ENCODE results near the gene AGBL4. TPM values are rescaled to one million over a fixed set of nuclear protein-coding genes. Genes with fewer than 3 reads are reported as not detected.

Gene AGBL4
- polyA plus RNA-seq, 1 donor (not counting 4 experiments of a cell fraction or from before 2014, with no cell fraction given): not detected

DNA sequence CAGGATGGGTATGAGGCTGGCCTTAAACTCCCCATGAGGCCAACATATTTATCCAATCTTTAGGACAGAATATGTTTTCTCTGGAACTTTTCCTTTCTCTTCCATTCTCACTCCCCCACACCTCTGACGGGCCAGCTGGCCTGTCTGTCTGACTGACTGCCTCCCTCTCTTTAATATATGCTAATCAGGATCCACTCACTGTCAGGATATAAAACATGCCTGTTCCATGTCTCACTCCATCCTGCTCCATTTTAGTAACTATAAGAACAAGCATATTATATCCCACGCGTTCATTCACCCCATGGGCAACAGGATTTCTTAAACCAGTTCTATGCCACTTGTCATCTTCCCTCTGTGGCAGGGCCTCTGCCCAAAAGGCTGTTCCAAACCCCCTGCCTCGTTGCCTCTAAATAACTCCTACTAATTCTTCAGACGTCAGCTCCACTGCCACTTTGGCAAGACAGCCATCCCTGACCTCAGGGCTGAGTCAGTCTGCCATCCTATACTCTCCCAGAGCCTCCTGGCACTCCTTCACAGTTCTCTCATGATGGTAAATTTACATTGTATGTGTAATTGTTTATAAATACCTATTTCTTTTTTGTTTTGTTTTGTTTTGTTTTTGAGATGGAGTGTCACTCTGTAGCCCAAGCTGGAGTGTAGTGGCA is 1467.4 kb downstream of the AGBL4 start:
- no peaks in the 10 kb centered on the region for H3K79me2 ChIP-seq (ENCODE audit: control insufficient read depth, insufficient read depth, low read length)
- H3K9ac ChIP-seq (ENCODE audit: control insufficient read depth, extremely low read depth, insufficient read depth, low read length): no peak overlapping the region
- H3K27me3 ChIP-seq (ENCODE audit: control insufficient read depth, extremely low read depth, insufficient read depth, low read length): no peaks in the 10 kb centered on the region
- TF ChIP-seq EZH2 (IDR thresholded peaks at IDR 0.05; ENCODE audit: low read length): no peak
- TF ChIP-seq, protein P1, sequence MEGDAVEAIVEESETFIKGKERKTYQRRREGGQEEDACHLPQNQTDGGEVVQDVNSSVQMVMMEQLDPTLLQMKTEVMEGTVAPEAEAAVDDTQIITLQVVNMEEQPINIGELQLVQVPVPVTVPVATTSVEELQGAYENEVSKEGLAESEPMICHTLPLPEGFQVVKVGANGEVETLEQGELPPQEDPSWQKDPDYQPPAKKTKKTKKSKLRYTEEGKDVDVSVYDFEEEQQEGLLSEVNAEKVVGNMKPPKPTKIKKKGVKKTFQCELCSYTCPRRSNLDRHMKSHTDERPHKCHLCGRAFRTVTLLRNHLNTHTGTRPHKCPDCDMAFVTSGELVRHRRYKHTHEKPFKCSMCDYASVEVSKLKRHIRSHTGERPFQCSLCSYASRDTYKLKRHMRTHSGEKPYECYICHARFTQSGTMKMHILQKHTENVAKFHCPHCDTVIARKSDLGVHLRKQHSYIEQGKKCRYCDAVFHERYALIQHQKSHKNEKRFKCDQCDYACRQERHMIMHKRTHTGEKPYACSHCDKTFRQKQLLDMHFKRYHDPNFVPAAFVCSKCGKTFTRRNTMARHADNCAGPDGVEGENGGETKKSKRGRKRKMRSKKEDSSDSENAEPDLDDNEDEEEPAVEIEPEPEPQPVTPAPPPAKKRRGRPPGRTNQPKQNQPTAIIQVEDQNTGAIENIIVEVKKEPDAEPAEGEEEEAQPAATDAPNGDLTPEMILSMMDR (optimal IDR thresholded peaks at IDR 0.05 in 1 of 3, IDR thresholded peaks at IDR 0.05 in 1 of 3, conservative IDR thresholded peaks at IDR 0.05 in 1 of 3; ENCODE audit: extremely low read depth in 1 of 3, insufficient read depth in 2 of 3, low read length in 3 of 3): no peak
- H3K4me3 ChIP-seq (ENCODE audit: control insufficient read depth in 2 of 3, extremely low read depth in 1 of 3, insufficient read depth in 2 of 3, low read depth in 1 of 3, low read length in 3 of 3): no peak overlapping the region
- H2AFZ ChIP-seq (ENCODE audit: control insufficient read depth, low read length): no peak overlapping the region
- H4K20me1 ChIP-seq (ENCODE audit: control insufficient read depth, extremely low read depth, insufficient read depth, low read length): no peaks in the 10 kb centered on the region
- dilution Hi-C loops (cut with MboI; ENCODE audit: extremely low pct_ligation_motif_present, low sequenced_read_pairs): no loop called here
- no peak overlapping the region for H3K4me2 ChIP-seq (ENCODE audit: control insufficient read depth, extremely low read depth, insufficient read depth, low read depth, low read length)
- H3K36me3 ChIP-seq (ENCODE audit: control insufficient read depth in 2 of 2, extremely low read depth in 1 of 2, insufficient read depth in 2 of 2, low read length in 2 of 2): no peaks in the 10 kb centered on the region
- DNase-seq (ENCODE audit: low read depth, low spot score) (no peak), FAIRE-seq (no peak)
- H3K9me3 ChIP-seq (ENCODE audit: control insufficient read depth, low read depth, low read length): no peaks in the 10 kb centered on the region
- H3K4me1 ChIP-seq (ENCODE audit: control insufficient read depth, extremely low read depth, insufficient read depth, low read length): peaks cover 19% of the 10 kb centered on the region
- H3K9me1 ChIP-seq (ENCODE audit: control insufficient read depth, extremely low read depth, insufficient read depth, low read length): no peaks in the 10 kb centered on the region
- no peak overlapping the region for H3K27ac ChIP-seq (ENCODE audit: control insufficient read depth, insufficient read depth, low read length)

DNA sequence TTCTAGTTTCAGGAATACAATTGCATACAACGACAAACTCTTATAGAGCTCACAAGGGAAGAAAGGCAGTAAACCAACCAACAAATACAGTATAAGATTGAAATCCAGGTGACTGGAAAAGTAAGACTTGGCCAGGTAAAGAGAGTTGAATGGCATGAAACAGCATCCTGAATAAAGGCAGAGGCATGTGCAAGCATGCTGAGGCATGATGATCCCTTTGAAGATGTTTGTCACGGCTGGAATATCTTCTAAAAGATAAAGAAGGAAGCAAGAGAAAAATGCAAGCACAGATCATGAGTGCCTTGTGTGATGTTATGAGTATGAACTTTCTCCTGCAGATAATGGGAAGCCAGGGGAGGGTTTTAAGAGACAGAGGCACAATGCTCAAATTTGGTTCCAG is 1468.5 kb downstream of the AGBL4 start:
- TF ChIP-seq, protein P1 (optimal IDR thresholded peaks at IDR 0.05 in 1 of 3, IDR thresholded peaks at IDR 0.05 in 1 of 3, conservative IDR thresholded peaks at IDR 0.05 in 1 of 3; ENCODE audit: extremely low read depth in 1 of 3, insufficient read depth in 2 of 3, low read length in 3 of 3): no peak
- TF ChIP-seq EZH2 (IDR thresholded peaks at IDR 0.05; ENCODE audit: low read length): no peak
- dilution Hi-C loops (cut with MboI; ENCODE audit: extremely low pct_ligation_motif_present, low sequenced_read_pairs): no loop called here

More for the DNA sequence above, 1468.5 kb downstream of the AGBL4 start:
- no peaks in the 10 kb centered on the region for H4K20me1 ChIP-seq (ENCODE audit: control insufficient read depth, extremely low read depth, insufficient read depth, low read length)
- no peaks in the 10 kb centered on the region for H3K9me1 ChIP-seq (ENCODE audit: control insufficient read depth, extremely low read depth, insufficient read depth, low read length)
- H3K27me3 ChIP-seq (ENCODE audit: control insufficient read depth, extremely low read depth, insufficient read depth, low read length): no peaks in the 10 kb centered on the region
- peak overlapping the region; percentile 22 for H3K27ac ChIP-seq (ENCODE audit: control insufficient read depth, insufficient read depth, low read length)
- H3K9ac ChIP-seq (ENCODE audit: control insufficient read depth, extremely low read depth, insufficient read depth, low read length): no peak overlapping the region
- H3K4me1 ChIP-seq (ENCODE audit: control insufficient read depth, extremely low read depth, insufficient read depth, low read length): peaks cover 17% of the 10 kb centered on the region
- DNase-seq (ENCODE audit: low read depth, low spot score): peak; percentile 70
- peak overlapping the region; percentile 39 for H3K4me2 ChIP-seq (ENCODE audit: control insufficient read depth, extremely low read depth, insufficient read depth, low read depth, low read length)
- H3K36me3 ChIP-seq (ENCODE audit: control insufficient read depth in 2 of 2, extremely low read depth in 1 of 2, insufficient read depth in 2 of 2, low read length in 2 of 2): no peaks in the 10 kb centered on the region
- H3K4me3 ChIP-seq (ENCODE audit: control insufficient read depth in 2 of 3, extremely low read depth in 1 of 3, insufficient read depth in 2 of 3, low read depth in 1 of 3, low read length in 3 of 3): no peak overlapping the region
- FAIRE-seq: peak; percentile 96
- H3K79me2 ChIP-seq (ENCODE audit: control insufficient read depth, insufficient read depth, low read length): no peaks in the 10 kb centered on the region
- H2AFZ ChIP-seq (ENCODE audit: control insufficient read depth, low read length): no peak overlapping the region
- H3K9me3 ChIP-seq (ENCODE audit: control insufficient read depth, low read depth, low read length): no peaks in the 10 kb centered on the region

Data from keratinocyte (primary cell).